ENCODE measurements around the gene DONSON. TPM values are rescaled to one million over a fixed set of nuclear protein-coding genes. Genes with fewer than 3 reads are reported as not detected.

The DONSON gene
- total RNA-seq, 2 donors from 2014 or later: 7.3 to 7.6 TPM

GRCh38 chr21:33544451-33545195 is 43.9 kb downstream of the DONSON start:
- DNase-seq (no peak), ATAC-seq (no peak)
- intact Hi-C loops (cut with DNase I, micrococcal nuclease): no loop called here

DNA sequence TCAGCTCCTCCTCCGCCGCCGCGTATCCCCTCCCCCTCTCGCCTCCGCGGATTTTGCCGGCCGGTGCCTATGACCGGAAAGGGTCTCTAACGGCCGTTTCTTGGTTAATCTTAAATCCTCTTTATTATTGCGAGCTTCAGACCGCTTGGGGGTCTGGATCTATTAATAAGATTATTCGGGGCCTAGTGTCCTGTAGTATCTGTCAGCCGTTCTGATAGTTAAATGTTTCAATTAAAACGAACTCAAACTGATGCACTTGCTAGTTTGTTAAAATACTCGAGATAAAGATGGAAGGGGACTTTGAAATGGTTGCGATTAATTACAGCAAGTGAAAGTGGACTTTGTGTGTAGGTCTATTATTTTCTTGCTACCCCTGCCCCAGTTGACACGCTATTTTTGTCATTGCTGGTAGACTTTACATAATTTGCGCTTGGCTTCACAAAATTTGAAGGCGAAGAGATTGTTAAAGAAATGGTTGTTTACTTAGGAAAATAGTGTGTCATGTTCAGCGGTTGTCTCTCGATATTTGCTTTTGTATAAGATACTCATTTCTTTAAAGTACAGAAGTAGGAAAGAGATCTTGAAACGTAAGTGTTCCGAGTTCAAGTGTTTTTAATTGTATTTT is 44.9 kb downstream of the DONSON start:
- intact Hi-C loops (cut with DNase I, micrococcal nuclease): no loop called here
- ATAC-seq: peak; percentile 47

DNA sequence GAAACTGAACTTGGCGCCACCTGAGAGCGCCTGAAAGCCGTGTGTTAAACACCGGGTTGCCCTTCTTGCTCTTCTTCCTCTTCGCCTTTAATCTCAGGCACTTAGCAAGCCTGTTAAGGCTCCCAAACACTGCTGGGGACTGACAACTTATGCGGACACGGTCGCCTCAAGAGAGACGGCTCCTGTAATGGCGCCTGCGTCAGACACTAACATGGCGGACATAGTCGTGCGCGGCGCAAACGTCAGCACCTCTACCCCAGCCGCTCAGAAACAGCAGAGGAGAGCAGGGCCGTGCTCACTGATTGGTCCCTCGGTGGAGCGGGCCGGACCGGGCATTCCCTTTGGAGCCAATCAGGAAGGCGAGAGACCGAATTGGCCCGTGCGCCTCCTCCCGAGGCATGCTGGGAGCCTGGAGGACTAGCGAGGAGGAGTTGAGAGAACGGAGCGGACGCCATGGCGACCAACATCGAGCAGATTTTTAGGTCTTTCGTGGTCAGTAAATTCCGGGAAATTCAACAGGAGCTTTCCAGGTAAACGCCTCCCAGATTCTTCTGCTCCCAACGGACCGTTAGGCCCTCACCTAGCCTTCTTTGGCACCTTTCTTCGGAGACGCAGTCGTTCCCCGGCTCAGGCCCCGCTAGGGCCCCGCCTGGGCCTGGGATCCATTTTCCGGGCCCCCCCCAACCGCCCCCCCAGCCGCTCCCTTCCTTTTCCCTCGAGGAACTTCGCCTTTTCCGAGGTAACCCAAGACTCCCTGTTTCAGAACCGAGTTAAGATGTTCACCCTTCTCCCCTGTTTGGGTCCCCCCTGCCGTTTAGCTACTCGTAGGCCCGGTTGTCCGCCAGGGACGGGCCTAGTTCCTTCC is 45.6 kb downstream of the DONSON start, which contains the start of gene SON:
Gene SON, plus strand, starts transcription at position 399 of the 865 bp plus-strand sequence. Its CDS starts 55 bp downstream, at position 454.
- peak; percentile 97 to 99 for DNase-seq
- ATAC-seq: peak; percentile 90
- intact Hi-C loops (cut with DNase I, micrococcal nuclease): no loop called here

More for the DNA sequence above, 44.9 kb downstream of the DONSON start:
- DNase-seq: peak; percentile 73 to 84

DNA sequence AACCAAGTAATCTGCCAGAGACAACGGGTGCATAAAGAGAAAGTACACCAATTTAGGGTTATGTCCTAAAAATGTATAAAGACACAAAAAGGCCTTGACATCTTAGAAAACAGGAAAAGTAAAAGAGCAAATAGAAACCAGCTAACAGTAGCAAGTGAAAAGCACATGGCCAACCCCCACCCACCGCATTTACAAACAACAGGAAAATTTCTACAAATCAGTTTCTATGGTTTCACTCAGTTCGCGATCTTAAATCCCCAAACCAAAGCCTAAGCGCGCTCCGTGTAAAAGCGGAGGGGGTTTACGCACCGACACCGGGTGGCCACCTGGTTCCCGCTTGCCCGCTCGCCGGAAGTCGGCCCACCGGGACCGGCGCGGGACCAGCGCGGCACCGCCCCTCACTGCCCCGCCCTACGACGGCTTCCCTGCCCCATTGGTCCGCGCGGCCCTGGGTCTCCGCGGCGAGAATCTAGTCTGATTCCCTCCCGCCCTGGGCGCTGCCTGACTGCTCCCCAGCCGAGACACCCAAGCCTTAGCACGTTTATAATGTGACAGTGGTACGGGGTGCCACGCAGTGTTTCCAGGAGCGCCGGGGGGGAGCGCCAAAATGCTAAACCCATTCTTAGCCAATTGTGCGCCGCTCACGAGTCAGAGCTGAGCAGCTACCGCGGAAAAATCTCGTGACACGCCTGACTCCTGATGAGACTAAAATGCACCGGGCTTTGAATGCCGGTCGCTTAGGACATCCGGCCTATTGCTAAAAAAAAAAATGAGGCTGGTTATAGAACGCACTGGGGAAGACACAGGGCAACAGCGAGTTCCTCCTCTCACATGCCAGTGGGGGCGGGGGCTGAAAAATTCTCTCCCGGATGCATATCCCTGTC is 46.5 kb downstream of the DONSON start, which contains the start of gene GART:
Gene GART, minus strand, starts transcription at position 362 of the 884 bp plus-strand sequence. CDS start 2,802 bp downstream, outside the sequence.
- ATAC-seq (peak; percentile 75), DNase-seq (peak; percentile 83 to 89)
- intact Hi-C loops (cut with DNase I, micrococcal nuclease): no loop called here

GRCh38 chr21:33541105-33541711 is 47.3 kb downstream of the DONSON start:
- no peak for ATAC-seq

GRCh38 chr21:33540711-33541104 is 47.8 kb downstream of the DONSON start:
- ATAC-seq: no peak
- DNase-seq: no peak

More at GRCh38 chr21:33541105-33541711, 47.3 kb downstream of the DONSON start:
- intact Hi-C loops (cut with DNase I, micrococcal nuclease): no loop called here
- DNase-seq: peak in 1 of 2 donors; percentile 27

DNA sequence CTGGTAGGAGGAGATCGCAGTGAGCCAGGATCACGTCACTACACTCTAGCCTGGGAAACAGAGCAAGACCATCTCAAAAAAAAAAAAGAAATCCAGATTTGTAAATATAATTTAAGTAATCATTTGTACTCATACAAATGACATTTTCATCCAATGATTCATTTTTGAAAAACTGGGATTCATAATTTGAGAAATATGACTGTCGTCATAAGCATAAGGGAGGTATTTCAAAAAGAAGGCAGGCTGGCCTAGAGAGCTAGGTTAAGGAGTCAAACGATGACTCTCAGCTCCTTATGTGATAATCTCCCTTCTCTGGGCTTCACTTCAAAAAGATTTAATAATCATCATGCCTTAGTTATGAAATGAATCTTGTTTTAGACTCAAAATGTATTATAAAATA is 48.9 kb downstream of the DONSON start:
- no peak for DNase-seq
- no peak for ATAC-seq
- intact Hi-C loops (cut with DNase I, micrococcal nuclease): no loop called here

More at GRCh38 chr21:33540711-33541104, 47.8 kb downstream of the DONSON start:
- intact Hi-C loops (cut with DNase I, micrococcal nuclease): no loop called here

DNA sequence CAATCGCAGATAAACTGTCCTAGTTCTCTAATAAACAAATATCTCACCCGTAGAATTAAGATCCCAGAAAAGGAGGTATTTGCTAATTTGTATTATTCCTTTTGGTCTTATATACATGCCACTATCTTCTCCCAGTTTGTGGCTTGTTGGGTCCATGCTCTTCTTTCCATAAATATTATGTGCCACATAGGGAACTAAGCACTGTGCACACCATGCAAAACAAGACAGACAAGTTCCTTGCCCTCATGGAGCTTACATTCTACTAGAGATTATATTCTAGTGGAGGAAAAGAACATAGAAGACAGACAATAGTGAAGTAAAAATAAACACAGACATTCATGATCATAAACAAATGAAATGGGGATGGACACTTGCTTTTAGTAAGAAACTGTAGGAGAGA is 51.3 kb downstream of the DONSON start:
- DNase-seq (no peak), ATAC-seq (no peak)
- intact Hi-C loops (cut with DNase I, micrococcal nuclease): no loop called here

DNA sequence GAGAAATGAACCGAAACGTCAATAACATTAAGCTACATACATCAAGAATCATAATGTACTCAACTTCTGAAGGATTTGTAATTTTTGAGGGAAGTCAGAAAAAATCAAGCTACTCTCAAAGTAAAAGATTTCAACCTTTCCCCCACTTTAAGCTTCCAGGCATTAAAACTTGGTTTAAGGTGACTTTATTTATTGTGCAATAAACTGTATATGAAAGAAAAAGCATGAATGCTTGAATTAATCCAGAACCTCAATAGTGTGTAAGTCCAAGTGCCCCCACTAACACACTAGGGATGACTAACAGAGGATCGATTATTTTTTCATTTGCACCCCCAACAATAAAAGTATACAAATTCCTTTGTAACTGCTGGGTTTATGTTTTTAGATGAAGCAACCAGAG is 57.5 kb downstream of the DONSON start:
- intact Hi-C loops (cut with DNase I, micrococcal nuclease): no loop called here
- ATAC-seq: no peak

More for the DNA sequence above, 57.5 kb downstream of the DONSON start:
- no peak for DNase-seq

Other genes starting within 250 kb of the DONSON start
- gene IFNGR2, start 185.3 kb downstream of the DONSON start, total RNA-seq: 100 to 1,000 TPM in 1 of 2 donors, 10 to 100 TPM in 1; 71.9 to 140 TPM
- gene TMEM50B, start 108.7 kb downstream of the DONSON start, total RNA-seq: 10 to 100 TPM; 34.9 to 41.5 TPM
- 1 to 10 TPM; 2.5 to 4.0 TPM for gene DNAJC28, start 97.0 kb downstream of the DONSON start, total RNA-seq
- gene GART, start 46.6 kb downstream of the DONSON start, total RNA-seq: 10 to 100 TPM; 48.9 to 57.7 TPM
- 100 to 1,000 TPM; 202 to 213 TPM for gene SON, start 45.6 kb downstream of the DONSON start, total RNA-seq
- 10 to 100 TPM; 34.7 to 37.2 TPM for gene CRYZL1, start 53.1 kb upstream of the DONSON start, total RNA-seq
- gene ITSN1, start 53.8 kb upstream of the DONSON start, total RNA-seq: 10 to 100 TPM; 31.3 to 36.9 TPM